Measurements from ENCODE around the gene TLR3. TPM values are rescaled to one million over a fixed set of nuclear protein-coding genes. Genes with fewer than 3 reads are reported as not detected.

Gene TLR3
- total and polyA plus RNA-seq, 2 of the 8 experiments (the other 6 are each of a cell fraction or from before 2014, with no cell fraction given) = 1.00 to 2.6 TPM

GRCh38 chr4:186040316-186040715 is 28.6 kb upstream of the TLR3 start:
- H3K4me2 ChIP-seq (ENCODE audit: insufficient read depth in 1 of 2, low read depth in 2 of 2, low read length in 2 of 2) = no peak overlapping the region
- POLR2A ChIA-PET (ENCODE audit: partially characterized antibody) = no interaction called here
- TF ChIP-seq FOSL1 (IDR thresholded peaks at IDR 0.05; ENCODE audit: insufficient read depth, low read depth, low read length) = no peak
- no peak for TF ChIP-seq SAP30 (IDR thresholded peaks at IDR 0.05; ENCODE audit: insufficient read depth, insufficient replicate concordance, low read length)
- no peak for TF ChIP-seq CBX8 (IDR thresholded peaks at IDR 0.05; ENCODE audit: borderline replicate concordance, low read depth, low read length)
- TF ChIP-seq HDAC6 (IDR thresholded peaks at IDR 0.05; ENCODE audit: low read depth, low read length) = no peak

More at GRCh38 chr4:186040316-186040715, 28.6 kb upstream of the TLR3 start:
- H4K20me1 ChIP-seq (replicated peaks in 1 of 2; ENCODE audit: control insufficient read depth in 1 of 2, insufficient read depth in 2 of 2, low read length in 2 of 2) = no peaks in the 10 kb centered on the region
- no peaks in the 10 kb centered on the region for H3K79me2 ChIP-seq (ENCODE audit: control insufficient read depth in 1 of 2, insufficient read depth in 2 of 2, low read length in 2 of 2)
- CTCF ChIA-PET (ENCODE audit: partially characterized antibody) = interaction anchor here (0.7 to 2.6 kb wide), 10 partner anchors 9 to 616 kb away, joined by 3 to 11 read pairs (median 4); partner anchors contain the start of gene CCDC110
- no peak for FAIRE-seq
- no peak overlapping the region for H3K14ac ChIP-seq (ENCODE audit: insufficient read length)
- no peaks in the 10 kb centered on the region for H3K79me1 ChIP-seq (ENCODE audit: low read depth, low read length)
- H4K91ac ChIP-seq (replicated peaks; ENCODE audit: insufficient read length, low read length) = no peak overlapping the region
- H3K4me1 ChIP-seq (replicated peaks in 1 of 4; ENCODE audit: control insufficient read depth in 3 of 4, insufficient read depth in 4 of 4, low read length in 3 of 4) = no peaks in the 10 kb centered on the region
- 91% methylated on average over 12 of the region's 12 CpGs; no CpG with 5 or more reads in 1 of the 2 experiments for WGBS, 2 experiments (ENCODE audit: extremely low coverage in 1 of 2, insufficient coverage in 1 of 2, insufficient read length in 1 of 2, insufficient replicate concordance in 2 of 2, low coverage in 1 of 2, low lambda C conversion rate in 2 of 2, missing lambda C conversion rate in 1 of 2)
- H4K8ac ChIP-seq (ENCODE audit: extremely low read depth, insufficient read depth, low read length) = no peak overlapping the region; the same call in 1 of the 2 replicates
- H3K4me3 ChIP-seq (ENCODE audit: extremely low read depth in 1 of 4, insufficient read depth in 2 of 4, low read depth in 3 of 4, low read length in 4 of 4) = no peak overlapping the region
- no peak overlapping the region for H3K27ac ChIP-seq (ENCODE audit: low read depth, low read length)
- no peak overlapping the region for H3K9ac ChIP-seq (replicated peaks in 1 of 4; ENCODE audit: extremely low read depth in 1 of 4, low read depth in 3 of 4, low read length in 3 of 4)
- no peak overlapping the region for H3K18ac ChIP-seq (ENCODE audit: extremely low read depth, low read length)
- H4K5ac ChIP-seq (ENCODE audit: insufficient read length, low read depth, low read length) = no peak overlapping the region
- H2AFZ ChIP-seq (ENCODE audit: low read length) = no peak overlapping the region
- H3K27me3 ChIP-seq (replicated peaks in 1 of 4; ENCODE audit: control insufficient read depth in 3 of 4, extremely low read depth in 1 of 4, insufficient read depth in 3 of 4, low read length in 3 of 4) = no peaks in the 10 kb centered on the region
- H2BK20ac ChIP-seq (ENCODE audit: low read length) = no peak overlapping the region
- H2BK120ac ChIP-seq (replicated peaks; ENCODE audit: low read depth, low read length) = no peak overlapping the region
- H2BK12ac ChIP-seq (ENCODE audit: low read depth, low read length) = no peak overlapping the region
- no peaks in the 10 kb centered on the region for H3K23me2 ChIP-seq (ENCODE audit: low read depth, low read length)
- no peaks in the 10 kb centered on the region for H3K36me3 ChIP-seq (ENCODE audit: control insufficient read depth in 2 of 4, insufficient read depth in 4 of 4, low read length in 3 of 4)
- no peak overlapping the region for H2BK15ac ChIP-seq (ENCODE audit: low read length)
- no peak overlapping the region for H2AK5ac ChIP-seq (ENCODE audit: low read depth, low read length)
- H3K56ac ChIP-seq (replicated peaks; ENCODE audit: insufficient read length, low read depth, low read length) = no peak overlapping the region
- peaks cover 15 to 18% of the 10 kb centered on the region in 2 experiments for H3K9me3 ChIP-seq (ENCODE audit: insufficient read depth in 2 of 2, low read depth in 1 of 2, low read length in 1 of 2)
- H3K4ac ChIP-seq (replicated peaks; ENCODE audit: insufficient read length, low read depth, low read length) = no peak overlapping the region
- no peak overlapping the region for H3K23ac ChIP-seq (ENCODE audit: insufficient read length)
- H2BK5ac ChIP-seq (ENCODE audit: low read depth, low read length) = no peak overlapping the region
- DNase-seq (ENCODE audit: low read depth in 1 of 2, low spot score in 2 of 2) = no peak
